Glutamatergic neuron (in vitro differentiated cells): Measurements from ENCODE around the gene FMNL1. TPM values are rescaled to one million over a fixed set of nuclear protein-coding genes. Genes with fewer than 3 reads are reported as not detected.

Experiments
- DNase-seq: peaks from one replicate; pipeline ENCODE4 v3.0.0; 2022
- H3K27ac Mint-ChIP-seq: one replicate; pipeline ENCODE4 v1.8.0; 2020; ENCODE audit warnings: mild to moderate bottlenecking, mixed read lengths, inconsistent platforms; ENCODE audit not compliant: unreplicated experiment
- H3K27me3 Mint-ChIP-seq: one replicate; pipeline ENCODE4 v1.8.0; 2020; ENCODE audit warnings: mild to moderate bottlenecking, moderate library complexity, mixed read lengths, inconsistent platforms; ENCODE audit not compliant: unreplicated experiment
- H3K36me3 Mint-ChIP-seq: one replicate; pipeline ENCODE4 v1.8.0; 2020; ENCODE audit warnings: mild to moderate bottlenecking, mixed read lengths, inconsistent platforms; ENCODE audit not compliant: unreplicated experiment
- H3K4me1 Mint-ChIP-seq: one replicate; pipeline ENCODE4 v1.8.0; 2020; ENCODE audit warnings: mild to moderate bottlenecking, low read depth, mixed read lengths, inconsistent platforms; ENCODE audit not compliant: unreplicated experiment
- H3K4me3 Mint-ChIP-seq: one replicate; pipeline ENCODE4 v1.8.0; 2020; ENCODE audit warnings: mild to moderate bottlenecking, mixed read lengths, inconsistent platforms; ENCODE audit not compliant: unreplicated experiment
- H3K9me3 Mint-ChIP-seq: one replicate; pipeline ENCODE4 v1.8.0; 2020; ENCODE audit warnings: mild to moderate bottlenecking, moderate library complexity, mixed read lengths, inconsistent platforms; ENCODE audit not compliant: unreplicated experiment
- CTCF ChIP-seq: fragments of 200-600 bp; sonication (generic); IDR thresholded peaks from one replicate; pipeline ENCODE4 v1.5.0; 2021; ENCODE audit not compliant: partially characterized antibody, unreplicated experiment
- total RNA-seq: library from RNA; stranded (reverse); fragmentation: NEBNext Ultra II Directional; extraction: Animal tissue kit (Norgen Biotek cat#: 25700); gene quantifications from one replicate; pipeline ENCODE4 v1.2.1, GENCODE V29; 2021; ENCODE audit not compliant: unreplicated experiment

Gene FMNL1
- total RNA-seq, 1 donor from 2014 or later, result 24.2 TPM

GRCh38 chr17:45264430-45264829 lies 42.7 kb downstream of the FMNL1 start:
- no peak for TF ChIP-seq CTCF
- peaks cover 3% of the 10 kb centered on the region for H3K27me3 Mint-ChIP-seq
- peaks cover 2% of the 10 kb centered on the region for H3K9me3 Mint-ChIP-seq
- DNase-seq, result no peak
- no peaks in the 10 kb centered on the region for H3K36me3 Mint-ChIP-seq
- H3K27ac Mint-ChIP-seq, result no peak overlapping the region
- H3K4me1 Mint-ChIP-seq, result no peaks in the 10 kb centered on the region
- no peak overlapping the region for H3K4me3 Mint-ChIP-seq

GRCh38 chr17:45264988-45265387 lies 43.3 kb downstream of the FMNL1 start:
- H3K4me3 Mint-ChIP-seq, result no peak overlapping the region
- no peak overlapping the region for H3K27ac Mint-ChIP-seq
- H3K36me3 Mint-ChIP-seq, result no peaks in the 10 kb centered on the region
- H3K27me3 Mint-ChIP-seq, result peaks cover 3% of the 10 kb centered on the region
- no peak for TF ChIP-seq CTCF
- H3K4me1 Mint-ChIP-seq, result no peaks in the 10 kb centered on the region
- peaks cover 2% of the 10 kb centered on the region for H3K9me3 Mint-ChIP-seq
- DNase-seq, result no peak

GRCh38 chr17:45265821-45266220 lies 44.1 kb downstream of the FMNL1 start:
- Mint-ChIP-seq H3K36me3 (no peaks in the 10 kb centered on the region), H3K4me3 (no peak overlapping the region), H3K27ac (no peak overlapping the region)

GRCh38 chr17:45266372-45266926 lies 44.8 kb downstream of the FMNL1 start:
- no peak overlapping the region for H3K4me3 Mint-ChIP-seq
- H3K4me1 Mint-ChIP-seq, result no peaks in the 10 kb centered on the region
- TF ChIP-seq CTCF, result no peak
- DNase-seq, result no peak
- H3K27me3 Mint-ChIP-seq, result peaks cover 2% of the 10 kb centered on the region
- no peaks in the 10 kb centered on the region for H3K36me3 Mint-ChIP-seq
- H3K9me3 Mint-ChIP-seq, result no peaks in the 10 kb centered on the region
- no peak overlapping the region for H3K27ac Mint-ChIP-seq

More at GRCh38 chr17:45265821-45266220, 44.1 kb downstream of the FMNL1 start:
- Mint-ChIP-seq H3K27me3 (peaks cover 3% of the 10 kb centered on the region), H3K9me3 (peaks cover under 1% of the 10 kb centered on the region), H3K4me1 (no peaks in the 10 kb centered on the region)
- TF ChIP-seq CTCF, result no peak
- DNase-seq, result no peak

GRCh38 chr17:45267436-45268055 lies 45.9 kb downstream of the FMNL1 start:
- H3K9me3 Mint-ChIP-seq, result no peaks in the 10 kb centered on the region
- peaks cover 2% of the 10 kb centered on the region for H3K27me3 Mint-ChIP-seq
- H3K4me1 Mint-ChIP-seq, result no peaks in the 10 kb centered on the region
- H3K4me3 Mint-ChIP-seq, result no peak overlapping the region
- no peaks in the 10 kb centered on the region for H3K36me3 Mint-ChIP-seq
- DNase-seq, result no peak
- no peak overlapping the region for H3K27ac Mint-ChIP-seq
- TF ChIP-seq CTCF, result no peak
